BE2C (cell line): ENCODE results near the gene AFDN.

Source experiments
- DNase-seq: peaks from one replicate; pipeline ENCODE4 v3.0.0-alpha.2; 2020
- H3K27me3 ChIP-seq: fragments of 250-450 bp; sonication (Bioruptor Pico); 2 replicates; pipeline ENCODE4 v1.5.1; 2020; ENCODE audit warnings: mild to moderate bottlenecking
- H3K36me3 ChIP-seq: fragments of 250-450 bp; sonication (Bioruptor Pico); 2 replicates; pipeline ENCODE4 v1.5.1; 2020; ENCODE audit warnings: mild to moderate bottlenecking
- H3K4me1 ChIP-seq: fragments of 250-450 bp; sonication (Bioruptor Pico); 2 replicates; pipeline ENCODE4 v1.5.1; 2020
- H3K4me3 ChIP-seq: 2 replicates; pipeline ENCODE4 v1.5.1; 2011; ENCODE audit warnings: low read depth, low read length
- H3K9me3 ChIP-seq: fragments of 250-450 bp; sonication (Bioruptor Pico); 2 replicates; pipeline ENCODE4 v1.5.1; 2020
- TF ChIP-seq, protein P1 (sequence below): IDR thresholded peaks from 2 replicates; pipeline ENCODE4 v1.5.1; 2012; ENCODE audit warnings: mild to moderate bottlenecking, low read depth, low read length

AFDN gene

DNA sequence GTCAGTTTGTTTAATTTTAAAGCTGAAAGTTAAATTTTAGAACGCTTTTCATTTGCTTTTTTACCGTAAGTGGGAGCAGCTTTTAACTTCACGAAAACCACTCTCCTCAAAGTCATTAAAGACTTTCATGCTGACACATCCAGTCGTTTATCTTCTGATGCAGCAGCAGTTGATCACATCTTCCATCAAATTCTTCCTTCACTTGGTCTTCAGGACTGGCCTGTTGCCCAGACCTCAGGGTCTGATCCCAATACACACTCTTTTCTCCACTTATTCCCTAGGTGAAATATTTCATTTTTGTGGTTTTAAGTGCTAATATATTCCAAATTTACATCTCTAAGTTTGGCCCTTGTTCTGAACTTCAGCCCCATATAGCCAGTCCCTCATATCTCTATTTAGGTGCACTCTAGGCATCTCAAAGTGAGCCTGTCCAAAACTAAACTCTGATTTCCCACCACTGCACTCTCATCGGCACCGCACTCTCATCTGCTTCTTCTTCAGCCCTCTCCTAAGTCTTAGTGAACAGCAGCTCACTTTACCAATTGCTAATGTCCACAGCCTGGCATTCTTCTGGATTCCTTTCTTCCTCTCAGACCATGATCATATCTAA lies 20.4 kb downstream of the AFDN start:
- Histone ChIP-seq H3K9me3 (no peaks in the 10 kb centered on the region), H3K36me3 (no peaks in the 10 kb centered on the region), H3K27me3 (no peaks in the 10 kb centered on the region), H3K4me3 (no peak overlapping the region), H3K4me1 (peaks cover 4% of the 10 kb centered on the region)
- DNase-seq = no peak
- TF ChIP-seq, protein P1, sequence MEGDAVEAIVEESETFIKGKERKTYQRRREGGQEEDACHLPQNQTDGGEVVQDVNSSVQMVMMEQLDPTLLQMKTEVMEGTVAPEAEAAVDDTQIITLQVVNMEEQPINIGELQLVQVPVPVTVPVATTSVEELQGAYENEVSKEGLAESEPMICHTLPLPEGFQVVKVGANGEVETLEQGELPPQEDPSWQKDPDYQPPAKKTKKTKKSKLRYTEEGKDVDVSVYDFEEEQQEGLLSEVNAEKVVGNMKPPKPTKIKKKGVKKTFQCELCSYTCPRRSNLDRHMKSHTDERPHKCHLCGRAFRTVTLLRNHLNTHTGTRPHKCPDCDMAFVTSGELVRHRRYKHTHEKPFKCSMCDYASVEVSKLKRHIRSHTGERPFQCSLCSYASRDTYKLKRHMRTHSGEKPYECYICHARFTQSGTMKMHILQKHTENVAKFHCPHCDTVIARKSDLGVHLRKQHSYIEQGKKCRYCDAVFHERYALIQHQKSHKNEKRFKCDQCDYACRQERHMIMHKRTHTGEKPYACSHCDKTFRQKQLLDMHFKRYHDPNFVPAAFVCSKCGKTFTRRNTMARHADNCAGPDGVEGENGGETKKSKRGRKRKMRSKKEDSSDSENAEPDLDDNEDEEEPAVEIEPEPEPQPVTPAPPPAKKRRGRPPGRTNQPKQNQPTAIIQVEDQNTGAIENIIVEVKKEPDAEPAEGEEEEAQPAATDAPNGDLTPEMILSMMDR = no peak

DNA sequence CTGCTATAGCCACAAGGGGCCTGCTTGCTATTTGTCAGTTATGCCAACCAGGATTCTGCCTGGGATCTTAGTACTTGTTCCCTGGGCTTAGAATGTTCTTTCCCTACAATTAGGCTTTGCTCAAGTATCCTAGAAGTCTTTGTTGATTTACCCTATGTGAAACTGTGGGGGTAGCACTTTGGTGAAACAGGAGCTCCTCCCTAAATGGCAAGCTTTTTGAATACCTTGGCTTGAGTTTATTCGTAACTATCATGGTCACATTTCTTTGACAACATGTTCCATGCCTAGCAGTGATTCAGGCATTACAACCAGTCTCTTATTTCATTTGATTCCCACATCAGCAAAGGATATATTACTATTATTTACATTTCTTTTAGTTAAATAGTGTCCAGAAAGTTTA lies 21.2 kb downstream of the AFDN start:
- no peak for DNase-seq
- H3K27me3 ChIP-seq = no peaks in the 10 kb centered on the region
- no peak overlapping the region for H3K4me3 ChIP-seq
- TF ChIP-seq, protein P1 = no peak
- no peaks in the 10 kb centered on the region for H3K36me3 ChIP-seq
- no peaks in the 10 kb centered on the region for H3K9me3 ChIP-seq
- H3K4me1 ChIP-seq = peaks cover 8% of the 10 kb centered on the region; the same call in 1 of the 2 replicates

GRCh38 chr6:167848783-167849182 lies 22.1 kb downstream of the AFDN start:
- H3K4me3 ChIP-seq = no peak overlapping the region
- H3K36me3 ChIP-seq = no peaks in the 10 kb centered on the region
- peaks cover 8% of the 10 kb centered on the region; the same call in 1 of the 2 replicates for H3K4me1 ChIP-seq
- TF ChIP-seq, protein P1 = 0 out of 2 replicates have a peak, but pooled peaks have one; percentile 2
- no peaks in the 10 kb centered on the region for H3K9me3 ChIP-seq
- no peaks in the 10 kb centered on the region for H3K27me3 ChIP-seq
- DNase-seq = no peak

DNA sequence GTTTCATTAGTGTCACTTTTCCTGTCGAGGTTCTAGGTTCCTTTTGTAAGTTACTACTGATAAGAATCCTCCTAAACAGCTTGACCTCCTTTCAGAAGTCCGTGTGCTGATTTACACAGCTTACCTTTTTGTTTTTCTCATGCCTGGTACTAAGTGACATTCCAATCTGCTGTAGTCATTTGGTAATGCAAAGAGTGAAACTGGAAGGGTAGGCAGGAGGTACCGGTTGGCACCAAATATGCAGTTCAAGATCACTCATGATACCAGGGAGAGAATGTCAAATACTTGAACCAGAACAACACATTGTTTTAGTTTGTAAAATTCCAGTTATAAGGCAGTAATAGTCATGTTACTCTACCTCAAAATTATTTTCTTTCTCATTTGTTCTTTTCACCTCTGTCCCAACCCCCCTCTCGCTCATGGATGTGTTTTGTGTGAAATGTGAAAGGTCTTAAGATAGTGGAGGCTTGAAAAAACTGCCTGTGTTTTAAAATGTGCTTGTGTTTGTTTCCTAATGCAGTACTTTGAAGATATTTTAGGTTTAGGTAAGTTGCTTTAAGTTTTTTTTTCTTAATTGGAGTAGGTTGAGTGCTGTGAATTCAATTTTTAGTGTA lies 23.2 kb downstream of the AFDN start:
- Histone ChIP-seq H3K9me3 (no peaks in the 10 kb centered on the region), H3K36me3 (no peaks in the 10 kb centered on the region), H3K27me3 (no peaks in the 10 kb centered on the region), H3K4me1 (peaks cover 8% of the 10 kb centered on the region; the same call in 1 of the 2 replicates), H3K4me3 (no peak overlapping the region)
- no peak for DNase-seq
- TF ChIP-seq, protein P1 = no peak

GRCh38 chr6:167850782-167851181 lies 24.1 kb downstream of the AFDN start:
- no peaks in the 10 kb centered on the region for H3K36me3 ChIP-seq
- DNase-seq = no peak
- no peak overlapping the region for H3K4me3 ChIP-seq
- peaks cover 12% of the 10 kb centered on the region for H3K4me1 ChIP-seq
- TF ChIP-seq, protein P1 = no peak
- H3K9me3 ChIP-seq = no peaks in the 10 kb centered on the region
- no peaks in the 10 kb centered on the region for H3K27me3 ChIP-seq

GRCh38 chr6:167851370-167851952 lies 24.8 kb downstream of the AFDN start:
- H3K4me1 ChIP-seq = peaks cover 19% of the 10 kb centered on the region
- H3K4me3 ChIP-seq = no peak overlapping the region
- no peaks in the 10 kb centered on the region for H3K9me3 ChIP-seq
- DNase-seq = no peak
- no peaks in the 10 kb centered on the region for H3K36me3 ChIP-seq
- no peaks in the 10 kb centered on the region for H3K27me3 ChIP-seq
- TF ChIP-seq, protein P1 = no peak
